Lung microvascular endothelial cell (primary cell): ENCODE data around the gene ZFPM1. TPM values are rescaled to one million over a fixed set of nuclear protein-coding genes. Genes with fewer than 3 reads are reported as not detected.

Experiments
- DNase-seq, 2 donors: peaks; one replicate each; pipeline versions ENCODE4 v3.0.0 to v3.0.0-alpha.2; 2010; ENCODE audit warnings: low read depth in 2 of 2
- total RNA-seq: library from RNA; depleted of rRNA; stranded (reverse); fragments of >200 nt; gene quantifications from 2 replicates; pipeline ENCODE4 v1.2.1, GENCODE V29; 2014

Gene ZFPM1
- total RNA-seq, 1 donor from 2014 or later = 0.60 TPM

GRCh38 chr16:88526008-88526905 lies 73.2 kb downstream of the ZFPM1 start:
- DNase-seq = no peak

GRCh38 chr16:88526906-88527185 lies 73.8 kb downstream of the ZFPM1 start:
- peak; percentile 54 to 59 for DNase-seq

GRCh38 chr16:88527186-88527936 lies 74.3 kb downstream of the ZFPM1 start:
- DNase-seq = peak; percentile 61 to 74

GRCh38 chr16:88527937-88528743 lies 75.1 kb downstream of the ZFPM1 start:
- no peak for DNase-seq

- DNase-seq = no peak
These were observed 75.8 kb downstream of the ZFPM1 start for GRCh38 chr16:88528902-88529318.

GRCh38 chr16:88529596-88529995 lies 76.5 kb downstream of the ZFPM1 start:
- no peak for DNase-seq

- DNase-seq = no peak
These were observed 77.2 kb downstream of the ZFPM1 start for GRCh38 chr16:88530051-88530857.

- DNase-seq = no peak
These were observed 77.8 kb downstream of the ZFPM1 start for GRCh38 chr16:88530858-88531203.

- no peak for DNase-seq
These were observed 78.3 kb downstream of the ZFPM1 start for GRCh38 chr16:88531346-88531745.

GRCh38 chr16:88531931-88532433 lies 78.9 kb downstream of the ZFPM1 start:
- DNase-seq = no peak

- no peak for DNase-seq
These were observed 79.6 kb downstream of the ZFPM1 start for GRCh38 chr16:88532434-88533241.

GRCh38 chr16:88533381-88533917 lies 80.4 kb downstream of the ZFPM1 start:
- peak in 1 of 2 donors; percentile 41 for DNase-seq

- DNase-seq = peak in 1 of 2 donors; percentile 73
These were observed 81.0 kb downstream of the ZFPM1 start for GRCh38 chr16:88533932-88534637.

- DNase-seq = peak in 1 of 2 donors; percentile 59
These were observed 81.6 kb downstream of the ZFPM1 start for GRCh38 chr16:88534638-88535190.

- DNase-seq = no peak
These were observed 82.2 kb downstream of the ZFPM1 start for GRCh38 chr16:88535191-88535856.

GRCh38 chr16:88535857-88536222 lies 82.8 kb downstream of the ZFPM1 start:
- no peak for DNase-seq

- DNase-seq = no peak
These were observed 83.4 kb downstream of the ZFPM1 start for GRCh38 chr16:88536510-88536909.

GRCh38 chr16:88536971-88537751 lies 84.1 kb downstream of the ZFPM1 start:
- DNase-seq = no peak
